ENCODE measurements around the gene TOP3A. TPM values are rescaled to one million over a fixed set of nuclear protein-coding genes. Genes with fewer than 3 reads are reported as not detected.

Gene TOP3A
- total RNA-seq, 1 experiment from 2014 or later: 52.2 TPM

DNA sequence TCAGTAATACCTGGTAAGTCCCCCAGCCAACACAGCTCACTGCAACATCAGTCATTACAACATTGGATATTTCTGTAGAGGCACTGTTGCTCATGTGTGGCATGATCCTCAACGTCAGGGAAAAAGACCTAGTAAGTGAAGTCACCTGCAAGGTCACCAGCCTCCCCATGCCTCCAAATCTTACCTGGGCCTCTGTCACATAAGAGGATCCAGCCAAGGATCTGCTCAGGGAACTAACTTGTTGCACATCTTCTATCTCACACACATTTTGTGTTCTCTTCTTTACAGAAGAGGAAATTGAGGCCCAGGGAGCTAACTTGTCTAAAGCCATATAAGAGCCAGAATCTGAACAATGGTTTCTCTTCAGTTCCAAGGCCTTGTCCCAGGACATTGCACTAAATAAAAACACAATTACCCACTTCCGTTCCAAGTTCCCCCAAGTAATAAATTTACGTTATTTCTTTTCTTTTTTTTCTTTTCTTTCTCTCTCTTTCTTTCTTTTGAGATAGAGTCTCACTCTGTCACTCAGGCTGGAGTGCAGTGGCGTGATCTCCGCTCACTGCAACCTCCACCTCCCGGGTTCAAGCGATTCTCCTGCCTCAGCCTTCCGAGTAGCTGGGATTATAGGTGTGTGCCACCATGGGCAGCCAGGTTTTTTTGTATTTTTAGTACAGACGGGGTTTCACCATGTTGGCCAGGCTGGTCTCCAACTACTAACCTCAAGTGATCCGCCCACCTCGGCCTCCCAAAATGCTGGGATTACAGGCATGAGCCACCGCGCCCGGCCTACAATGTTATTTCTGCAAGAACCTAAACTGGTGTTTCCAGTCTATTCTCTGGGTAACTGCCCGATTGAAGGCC, 47.3 kb upstream of the TOP3A start:
- Histone ChIP-seq H3K79me2 (ENCODE audit: low read depth) (peaks cover 26% of the 10 kb centered on the region), H2AFZ (peak overlapping the region; percentile 89), H3K4me3 (peak overlapping the region; percentile 75), H3K9me2 (ENCODE audit: insufficient read depth) (no peaks in the 10 kb centered on the region), H3K27ac (no peak overlapping the region), H3K36me3 (ENCODE audit: low read depth) (no peaks in the 10 kb centered on the region), H3K4me1 (replicated peaks; ENCODE audit: insufficient read depth) (peaks cover 19% of the 10 kb centered on the region), H3K27me3 (ENCODE audit: insufficient read depth, low read depth) (no peaks in the 10 kb centered on the region), H3K9me3 (ENCODE audit: insufficient read depth, low read depth) (no peaks in the 10 kb centered on the region), H3F3A (ENCODE audit: insufficient read depth, low read depth) (peaks cover 26% of the 10 kb centered on the region), H4K20me1 (ENCODE audit: insufficient read depth) (no peaks in the 10 kb centered on the region), H3K4me2 (peak overlapping the region; percentile 86)
- BruUV-seq (replicated peaks): TSS peak; percentile 58
- TF ChIP-seq, protein P1, sequence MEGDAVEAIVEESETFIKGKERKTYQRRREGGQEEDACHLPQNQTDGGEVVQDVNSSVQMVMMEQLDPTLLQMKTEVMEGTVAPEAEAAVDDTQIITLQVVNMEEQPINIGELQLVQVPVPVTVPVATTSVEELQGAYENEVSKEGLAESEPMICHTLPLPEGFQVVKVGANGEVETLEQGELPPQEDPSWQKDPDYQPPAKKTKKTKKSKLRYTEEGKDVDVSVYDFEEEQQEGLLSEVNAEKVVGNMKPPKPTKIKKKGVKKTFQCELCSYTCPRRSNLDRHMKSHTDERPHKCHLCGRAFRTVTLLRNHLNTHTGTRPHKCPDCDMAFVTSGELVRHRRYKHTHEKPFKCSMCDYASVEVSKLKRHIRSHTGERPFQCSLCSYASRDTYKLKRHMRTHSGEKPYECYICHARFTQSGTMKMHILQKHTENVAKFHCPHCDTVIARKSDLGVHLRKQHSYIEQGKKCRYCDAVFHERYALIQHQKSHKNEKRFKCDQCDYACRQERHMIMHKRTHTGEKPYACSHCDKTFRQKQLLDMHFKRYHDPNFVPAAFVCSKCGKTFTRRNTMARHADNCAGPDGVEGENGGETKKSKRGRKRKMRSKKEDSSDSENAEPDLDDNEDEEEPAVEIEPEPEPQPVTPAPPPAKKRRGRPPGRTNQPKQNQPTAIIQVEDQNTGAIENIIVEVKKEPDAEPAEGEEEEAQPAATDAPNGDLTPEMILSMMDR (conservative IDR thresholded peaks at IDR 0.05): no peak
- TF ChIP-seq EZH2 (IDR thresholded peaks at IDR 0.05; ENCODE audit: low read depth): no peak
- intact Hi-C loops (cut with micrococcal nuclease; ENCODE audit: unreplicated experiment): loop anchor here (2.0 kb wide), 1 partner anchor 15 kb away; the partner anchor contains the start of gene EVPLL
- DNase-seq: no peak
- ChIA-PET POLR2A (ENCODE audit: unreplicated experiment) (interaction anchor here (0.6 to 0.8 kb wide), 5 partner anchors 15 to 1386 kb away, joined by 3 to 8 read pairs (median 5); partner anchors contain the start of genes ALDH3A1 and ALDH3A2), CTCF (interaction anchor here (0.6 to 0.7 kb wide), 2 partner anchors 50 to 1082 kb away, joined by 6 to 17 read pairs; no protein-coding TSS in a partner anchor)

DNA sequence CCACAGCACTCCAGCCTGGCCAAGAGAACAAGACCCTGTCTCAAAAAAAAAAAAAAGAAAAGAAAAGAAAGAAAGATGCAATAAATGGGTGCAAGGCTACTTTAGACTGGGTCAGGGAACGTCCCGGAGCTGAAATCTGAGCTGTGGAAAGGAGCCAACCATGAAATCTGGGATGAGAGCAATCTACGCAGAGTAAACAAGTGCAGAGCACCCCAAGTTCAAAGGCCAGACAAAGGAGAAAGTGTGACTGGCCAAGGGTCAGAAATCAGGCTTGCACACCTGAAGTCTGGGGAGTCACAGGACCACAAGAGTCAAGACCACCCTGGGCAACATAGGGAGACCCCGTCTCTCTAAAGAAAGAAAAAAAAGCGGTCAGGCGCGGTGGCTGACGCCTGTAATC, 45.7 kb upstream of the TOP3A start:
- TF ChIP-seq, protein P1 (conservative IDR thresholded peaks at IDR 0.05): no peak
- TF ChIP-seq EZH2 (IDR thresholded peaks at IDR 0.05; ENCODE audit: low read depth): no peak
- peaks cover 26% of the 10 kb centered on the region for H3F3A ChIP-seq (ENCODE audit: insufficient read depth, low read depth)
- H3K9me2 ChIP-seq (ENCODE audit: insufficient read depth): no peaks in the 10 kb centered on the region
- H3K27ac ChIP-seq: no peak overlapping the region
- H3K36me3 ChIP-seq (ENCODE audit: low read depth): no peaks in the 10 kb centered on the region
- peaks cover 26% of the 10 kb centered on the region for H3K79me2 ChIP-seq (ENCODE audit: low read depth)
- no peak overlapping the region for H3K4me2 ChIP-seq
- BruUV-seq (replicated peaks): no TSS peak
- intact Hi-C loops (cut with micrococcal nuclease; ENCODE audit: unreplicated experiment): no loop called here
- H2AFZ ChIP-seq: no peak overlapping the region
- H3K27me3 ChIP-seq (ENCODE audit: insufficient read depth, low read depth): no peaks in the 10 kb centered on the region
- H3K4me3 ChIP-seq: no peak overlapping the region
- ChIA-PET CTCF (no interaction called here), POLR2A (ENCODE audit: unreplicated experiment) (interaction anchor here (0.6 kb wide), 1 partner anchor 378 kb away, joined by 39 read pairs; no protein-coding TSS in a partner anchor)
- no peaks in the 10 kb centered on the region for H4K20me1 ChIP-seq (ENCODE audit: insufficient read depth)
- H3K4me1 ChIP-seq (replicated peaks; ENCODE audit: insufficient read depth): peaks cover 25% of the 10 kb centered on the region
- no peaks in the 10 kb centered on the region for H3K9me3 ChIP-seq (ENCODE audit: insufficient read depth, low read depth)
- DNase-seq: no peak

DNA sequence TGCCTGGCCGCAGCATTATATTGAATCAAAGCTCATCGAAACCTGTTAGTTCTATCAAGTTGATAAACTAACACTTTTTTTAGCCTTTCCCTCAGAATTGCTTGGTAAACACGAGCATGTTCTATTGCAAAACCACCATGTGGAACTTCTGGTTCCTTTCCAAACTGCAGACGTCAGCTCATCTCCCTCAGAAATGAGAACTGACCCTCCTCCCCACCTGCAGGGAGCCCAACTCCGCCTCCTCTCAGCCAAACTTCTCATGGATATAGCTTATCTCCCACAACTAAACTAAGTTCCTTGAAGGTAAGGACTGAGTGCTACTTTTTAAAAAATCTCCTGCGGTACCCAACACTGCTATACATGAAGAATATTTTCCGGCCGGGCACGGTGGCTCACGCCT, 41.8 kb upstream of the TOP3A start:
- H3K27me3 ChIP-seq (ENCODE audit: insufficient read depth, low read depth): no peaks in the 10 kb centered on the region
- 0 out of 2 replicates have a peak overlapping the region, but pooled peaks have one; percentile 5 for H3K4me2 ChIP-seq
- peaks cover 19% of the 10 kb centered on the region for H3K79me2 ChIP-seq (ENCODE audit: low read depth)
- H3K27ac ChIP-seq: no peak overlapping the region
- H3K4me1 ChIP-seq (replicated peaks; ENCODE audit: insufficient read depth): peaks cover 17% of the 10 kb centered on the region
- H3F3A ChIP-seq (ENCODE audit: insufficient read depth, low read depth): peaks cover 11% of the 10 kb centered on the region
- no peaks in the 10 kb centered on the region for H3K9me3 ChIP-seq (ENCODE audit: insufficient read depth, low read depth)
- POLR2A ChIA-PET (ENCODE audit: unreplicated experiment): no interaction called here
- H4K20me1 ChIP-seq (ENCODE audit: insufficient read depth): no peaks in the 10 kb centered on the region
- no TSS peak for BruUV-seq (replicated peaks)
- no peak for DNase-seq
- H2AFZ ChIP-seq: no peak overlapping the region
- TF ChIP-seq EZH2 (IDR thresholded peaks at IDR 0.05; ENCODE audit: low read depth): no peak
- TF ChIP-seq, protein P1 (conservative IDR thresholded peaks at IDR 0.05): no peak
- intact Hi-C loops (cut with micrococcal nuclease; ENCODE audit: unreplicated experiment): no loop called here
- CTCF ChIA-PET: no interaction called here
- H3K9me2 ChIP-seq (ENCODE audit: insufficient read depth): no peaks in the 10 kb centered on the region
- peaks cover 7% of the 10 kb centered on the region for H3K36me3 ChIP-seq (ENCODE audit: low read depth)
- H3K4me3 ChIP-seq: no peak overlapping the region

Data from PC-9 (cell line).